SJCRH30 (cell line): ENCODE results near the gene PRKG2. TPM values are rescaled to one million over a fixed set of nuclear protein-coding genes. Genes with fewer than 3 reads are reported as not detected.
"Not testable (repeated sequence)": the region's sequence is repeated elsewhere in the genome, so short reads cannot be mapped to it uniquely, and the experiment has no call there.

Experiments
- DNase-seq, 2 experiments: peaks; one replicate each; pipeline ENCODE4 v3.0.0-alpha.2; 2015 to 2020
- H3K27ac ChIP-seq: fragments of 250-450 bp; sonication (Bioruptor Pico); 2 replicates; pipeline ENCODE4 v1.5.1; 2020; ENCODE audit warnings: mild to moderate bottlenecking, moderate library complexity
- H3K27me3 ChIP-seq: fragments of 250-450 bp; sonication (Bioruptor Pico); 2 replicates; pipeline ENCODE4 v1.5.1; 2020; ENCODE audit warnings: mild to moderate bottlenecking, moderate library complexity
- H3K36me3 ChIP-seq: fragments of 250-450 bp; sonication (Bioruptor Pico); 2 replicates; pipeline ENCODE4 v1.5.1; 2020; ENCODE audit warnings: mild to moderate bottlenecking, moderate library complexity
- H3K4me1 ChIP-seq: fragments of 250-450 bp; sonication (Bioruptor Pico); 2 replicates; pipeline ENCODE4 v1.5.1; 2020; ENCODE audit warnings: mild to moderate bottlenecking, moderate library complexity
- H3K4me3 ChIP-seq: fragments of 250-450 bp; sonication (Bioruptor Pico); 2 replicates; pipeline ENCODE4 v1.5.1; 2020; ENCODE audit warnings: mild to moderate bottlenecking, moderate library complexity
- H3K9me3 ChIP-seq: fragments of 250-450 bp; sonication (Bioruptor Pico); replicated peaks from 2 replicates; pipeline ENCODE4 v1.5.1; 2020; ENCODE audit warnings: mild to moderate bottlenecking, moderate library complexity
- total RNA-seq: library from RNA; depleted of rRNA; stranded (reverse); fragments of >200 nt; shearing (Covaris generic); gene quantifications from 2 replicates; pipeline ENCODE4 v1.2.3, GENCODE V29; 2014

The PRKG2 gene
- total RNA-seq, 1 experiment from 2014 or later = not detected

- H3K4me1 ChIP-seq = no peaks in the 10 kb centered on the region
- H3K27me3 ChIP-seq = no peaks in the 10 kb centered on the region
- DNase-seq = no peak
- no peaks in the 10 kb centered on the region for H3K9me3 ChIP-seq
- no peaks in the 10 kb centered on the region for H3K36me3 ChIP-seq
- no peak overlapping the region for H3K27ac ChIP-seq
- no peak overlapping the region for H3K4me3 ChIP-seq
Observed at GRCh38 chr4:81227968-81228367, 12.9 kb upstream of the PRKG2 start.

- Histone ChIP-seq H3K4me3 (no peak overlapping the region), H3K27ac (no peak overlapping the region)
- DNase-seq = no peak
Observed at GRCh38 chr4:81227138-81227537, 12.1 kb upstream of the PRKG2 start.

GRCh38 chr4:81225252-81225651, 10.2 kb upstream of the PRKG2 start:
- no peak overlapping the region for H3K4me3 ChIP-seq
- no peaks in the 10 kb centered on the region; the same call in 1 of the 2 replicates for H3K27me3 ChIP-seq
- no peak for DNase-seq

More at GRCh38 chr4:81227138-81227537, 12.1 kb upstream of the PRKG2 start:
- Histone ChIP-seq H3K27me3 (no peaks in the 10 kb centered on the region), H3K36me3 (no peaks in the 10 kb centered on the region), H3K9me3 (no peaks in the 10 kb centered on the region), H3K4me1 (no peaks in the 10 kb centered on the region)

GRCh38 chr4:81222082-81222472, 7.1 kb upstream of the PRKG2 start:
- DNase-seq, H3K36me3 ChIP-seq, H3K27me3 ChIP-seq, H3K4me1 ChIP-seq, H3K9me3 ChIP-seq, H3K4me3 ChIP-seq, H3K27ac ChIP-seq: not testable (repeated sequence)

More at GRCh38 chr4:81225252-81225651, 10.2 kb upstream of the PRKG2 start:
- no peak overlapping the region for H3K27ac ChIP-seq
- no peaks in the 10 kb centered on the region for H3K9me3 ChIP-seq
- no peaks in the 10 kb centered on the region for H3K4me1 ChIP-seq
- H3K36me3 ChIP-seq = no peaks in the 10 kb centered on the region

- Histone ChIP-seq H3K4me3 (no peak overlapping the region), H3K4me1 (no peaks in the 10 kb centered on the region), H3K36me3 (no peaks in the 10 kb centered on the region), H3K27ac (no peak overlapping the region), H3K27me3 (peaks cover 3% of the 10 kb centered on the region; the same call in 1 of the 2 replicates), H3K9me3 (no peaks in the 10 kb centered on the region)
- DNase-seq = no peak
Observed at GRCh38 chr4:81221303-81222081, 6.5 kb upstream of the PRKG2 start.

DNA sequence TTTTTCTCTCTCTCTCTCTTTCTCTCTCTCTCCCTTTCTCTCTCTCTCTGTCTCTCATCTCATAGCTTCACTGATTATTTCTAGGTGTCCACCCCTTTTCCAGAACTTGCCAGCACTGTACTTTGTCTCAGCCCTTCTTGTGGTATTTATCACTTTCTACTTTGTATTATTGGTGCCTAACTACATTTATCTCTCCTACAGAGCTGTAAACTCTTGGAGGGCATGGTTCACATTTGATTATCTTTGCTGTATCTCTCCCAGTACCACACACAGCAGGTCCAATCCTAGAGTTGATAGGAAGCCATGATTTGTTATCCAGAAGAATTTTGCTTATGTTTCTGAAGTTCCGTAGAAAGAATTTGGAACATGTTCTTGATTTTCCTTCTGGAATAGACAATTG, 5.2 kb upstream of the PRKG2 start:
- no peak overlapping the region for H3K27ac ChIP-seq
- no peak overlapping the region for H3K4me3 ChIP-seq
- H3K9me3 ChIP-seq = no peaks in the 10 kb centered on the region
- no peak for DNase-seq
- H3K27me3 ChIP-seq = peaks cover 3% of the 10 kb centered on the region; the same call in 1 of the 2 replicates
- no peaks in the 10 kb centered on the region for H3K36me3 ChIP-seq
- no peaks in the 10 kb centered on the region for H3K4me1 ChIP-seq

GRCh38 chr4:81218206-81218605, 3.2 kb upstream of the PRKG2 start:
- H3K27me3 ChIP-seq = peaks cover 3% of the 10 kb centered on the region; the same call in 1 of the 2 replicates
- no peak for DNase-seq
- H3K36me3 ChIP-seq = no peaks in the 10 kb centered on the region
- no peak overlapping the region for H3K4me3 ChIP-seq
- H3K9me3 ChIP-seq = no peaks in the 10 kb centered on the region
- no peaks in the 10 kb centered on the region for H3K4me1 ChIP-seq
- H3K27ac ChIP-seq = no peak overlapping the region

DNA sequence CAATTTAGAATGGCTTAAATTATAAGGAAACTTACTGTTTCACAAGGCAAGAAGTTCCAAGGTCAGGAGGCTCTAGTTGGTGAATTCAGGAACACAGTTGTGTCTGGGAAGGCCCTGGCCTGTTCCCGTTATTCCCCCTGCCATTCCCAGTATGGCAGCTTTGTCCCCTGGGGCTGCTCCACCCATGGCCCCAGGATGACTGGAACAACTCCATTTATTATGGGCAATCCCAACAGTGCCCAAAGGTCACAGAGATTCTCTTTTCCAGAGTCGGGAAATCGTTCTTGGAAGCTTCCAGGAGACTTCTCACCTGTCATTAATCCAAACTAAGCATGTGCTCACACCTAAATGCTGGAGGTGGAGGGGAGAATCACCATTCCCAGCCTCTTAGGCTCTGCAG, 2.8 kb upstream of the PRKG2 start:
- H3K4me3 ChIP-seq = no peak overlapping the region
- peaks cover 3% of the 10 kb centered on the region; the same call in 1 of the 2 replicates for H3K27me3 ChIP-seq
- H3K36me3 ChIP-seq = no peaks in the 10 kb centered on the region
- H3K4me1 ChIP-seq = no peaks in the 10 kb centered on the region
- no peak overlapping the region for H3K27ac ChIP-seq
- H3K9me3 ChIP-seq = no peaks in the 10 kb centered on the region
- no peak for DNase-seq

- no peak for DNase-seq
- Histone ChIP-seq H3K27ac (no peak overlapping the region), H3K27me3 (peaks cover 3% of the 10 kb centered on the region; the same call in 1 of the 2 replicates), H3K9me3 (no peaks in the 10 kb centered on the region), H3K4me1 (no peaks in the 10 kb centered on the region), H3K36me3 (no peaks in the 10 kb centered on the region), H3K4me3 (no peak overlapping the region)
Observed at GRCh38 chr4:81215931-81216330, 909 bp upstream of the PRKG2 start.

GRCh38 chr4:81214144-81214880, 710 bp downstream of the PRKG2 start:
- Histone ChIP-seq H3K27me3 (no peaks in the 10 kb centered on the region), H3K27ac (no peak overlapping the region), H3K4me1 (no peaks in the 10 kb centered on the region), H3K36me3 (no peaks in the 10 kb centered on the region), H3K9me3 (no peaks in the 10 kb centered on the region), H3K4me3 (no peak overlapping the region)
- DNase-seq = no peak

- Histone ChIP-seq H3K9me3 (no peaks in the 10 kb centered on the region), H3K4me3 (no peak overlapping the region), H3K4me1 (no peaks in the 10 kb centered on the region), H3K27ac (no peak overlapping the region), H3K27me3 (no peaks in the 10 kb centered on the region), H3K36me3 (no peaks in the 10 kb centered on the region)
- no peak for DNase-seq
Observed at GRCh38 chr4:81213671-81214070, 1.4 kb downstream of the PRKG2 start.

DNA sequence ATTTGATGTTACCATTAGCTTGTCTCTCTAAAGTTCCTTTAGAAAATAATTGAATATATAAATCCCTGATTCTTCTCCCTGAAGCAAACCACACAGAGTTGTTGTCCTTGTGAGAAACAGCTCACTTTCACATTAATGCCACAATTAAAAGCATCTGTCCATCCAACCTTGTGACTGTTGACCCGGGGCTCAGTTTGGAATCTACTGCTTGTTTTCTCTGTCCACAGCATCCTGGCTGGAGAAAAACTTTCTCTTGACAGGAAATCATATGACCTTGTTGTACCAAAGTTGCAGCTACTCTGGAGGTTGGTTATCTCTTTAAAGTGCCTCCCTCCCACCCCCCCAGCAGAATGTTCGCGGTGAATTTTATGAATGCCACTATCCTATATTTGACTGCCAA, 3.1 kb downstream of the PRKG2 start:
- H3K27me3 ChIP-seq = no peaks in the 10 kb centered on the region
- H3K9me3 ChIP-seq = no peaks in the 10 kb centered on the region
- H3K27ac ChIP-seq = no peak overlapping the region
- no peak overlapping the region for H3K4me3 ChIP-seq
- no peak for DNase-seq
- no peaks in the 10 kb centered on the region for H3K4me1 ChIP-seq
- H3K36me3 ChIP-seq = no peaks in the 10 kb centered on the region

DNA sequence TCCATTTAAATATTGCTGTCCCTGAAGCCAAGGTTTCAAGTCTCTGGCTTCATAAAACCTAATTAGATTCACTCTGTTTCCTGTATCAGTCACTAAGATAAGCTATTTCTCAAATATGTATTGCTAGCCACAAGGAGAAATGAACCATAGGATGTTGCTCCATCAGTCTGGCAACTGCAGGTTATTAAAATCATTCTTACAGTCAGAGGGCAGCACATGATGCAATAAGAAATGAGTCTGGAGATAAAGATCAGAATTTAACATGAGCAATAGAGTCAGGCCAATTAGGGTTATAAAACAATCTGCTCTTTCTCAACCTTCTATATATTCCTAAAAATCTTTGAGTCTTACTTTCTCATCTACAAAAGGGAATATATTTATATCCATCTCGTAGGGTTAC, 7.2 kb downstream of the PRKG2 start:
- H3K36me3 ChIP-seq = no peaks in the 10 kb centered on the region
- no peak for DNase-seq
- no peak overlapping the region for H3K27ac ChIP-seq
- no peaks in the 10 kb centered on the region for H3K4me1 ChIP-seq
- no peak overlapping the region for H3K4me3 ChIP-seq
- no peaks in the 10 kb centered on the region for H3K27me3 ChIP-seq
- H3K9me3 ChIP-seq = no peaks in the 10 kb centered on the region

DNA sequence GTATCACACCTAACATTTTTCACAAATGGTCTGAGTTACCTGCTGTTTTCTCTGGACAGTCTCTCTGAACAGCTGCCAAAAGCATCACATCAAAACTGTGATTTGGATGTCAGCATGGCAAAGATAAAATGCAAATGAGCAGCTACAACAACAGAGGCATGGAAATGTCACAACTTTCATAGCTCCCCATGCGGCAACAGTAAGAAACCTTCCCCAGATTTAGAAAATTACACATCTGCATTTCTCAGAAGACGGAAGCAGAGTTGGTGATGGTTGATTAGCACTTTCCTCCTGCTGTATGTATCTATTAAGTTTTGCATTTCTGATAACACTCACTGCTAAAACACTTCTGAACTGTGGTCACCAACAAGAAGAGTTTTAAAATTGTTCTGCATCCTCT, 9.7 kb downstream of the PRKG2 start:
- no peak overlapping the region for H3K4me3 ChIP-seq
- no peaks in the 10 kb centered on the region for H3K4me1 ChIP-seq
- H3K9me3 ChIP-seq = no peaks in the 10 kb centered on the region
- no peak for DNase-seq
- no peaks in the 10 kb centered on the region for H3K27me3 ChIP-seq
- no peak overlapping the region for H3K27ac ChIP-seq
- no peaks in the 10 kb centered on the region for H3K36me3 ChIP-seq

DNA sequence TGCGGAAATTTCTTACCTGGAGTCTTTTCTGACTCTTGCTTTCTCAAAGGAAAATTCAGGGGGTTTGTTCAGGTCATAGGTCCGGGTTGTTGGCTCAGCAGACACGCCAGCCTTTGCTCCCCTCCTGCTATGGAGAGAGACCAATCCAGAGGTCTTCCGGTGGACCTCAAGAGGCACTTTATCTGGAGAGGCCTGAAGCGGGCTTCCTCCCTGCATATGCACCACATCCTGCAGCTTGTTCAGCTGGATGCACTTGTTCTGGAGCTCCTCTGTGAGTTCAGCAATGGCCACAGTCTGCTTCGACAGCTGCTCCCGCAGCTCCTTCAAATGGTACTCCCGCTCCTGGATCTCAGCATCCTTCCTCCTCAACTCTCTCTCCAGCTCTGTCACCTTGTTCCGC, 10.5 kb downstream of the PRKG2 start:
- H3K27ac ChIP-seq = no peak overlapping the region
- H3K4me3 ChIP-seq = no peak overlapping the region
- no peaks in the 10 kb centered on the region for H3K27me3 ChIP-seq
- H3K36me3 ChIP-seq = no peaks in the 10 kb centered on the region
- H3K9me3 ChIP-seq = no peaks in the 10 kb centered on the region
- no peaks in the 10 kb centered on the region for H3K4me1 ChIP-seq
- DNase-seq = no peak
